ENCODE measurements around the gene TTC38.

The TTC38 gene

GRCh38 chr22:46278656-46279645, 11.1 kb downstream of the TTC38 start:
- no peak for DNase-seq (ENCODE audit: low spot score)

- no peak for DNase-seq (ENCODE audit: low spot score)
Observed at GRCh38 chr22:46280063-46280817, 12.4 kb downstream of the TTC38 start.

GRCh38 chr22:46280999-46281623, 13.3 kb downstream of the TTC38 start:
- no peak for DNase-seq (ENCODE audit: low spot score)

GRCh38 chr22:46281866-46282678, 14.3 kb downstream of the TTC38 start:
- DNase-seq (ENCODE audit: low spot score): no peak

- no peak for DNase-seq (ENCODE audit: low spot score)
Observed at GRCh38 chr22:46286006-46286405, 18.2 kb downstream of the TTC38 start.

- DNase-seq (ENCODE audit: low spot score): no peak
Observed at GRCh38 chr22:46286941-46287872, 19.4 kb downstream of the TTC38 start.

- DNase-seq (ENCODE audit: low spot score): no peak
Observed at GRCh38 chr22:46287873-46288751, 20.3 kb downstream of the TTC38 start.

GRCh38 chr22:46288846-46289243, 21.0 kb downstream of the TTC38 start:
- no peak for DNase-seq (ENCODE audit: low spot score)

- no peak for DNase-seq (ENCODE audit: low spot score)
Observed at GRCh38 chr22:46289244-46289891, 21.6 kb downstream of the TTC38 start.

- DNase-seq (ENCODE audit: low spot score): no peak
Observed at GRCh38 chr22:46290121-46290842, 22.5 kb downstream of the TTC38 start.

GRCh38 chr22:46290843-46291785, 23.3 kb downstream of the TTC38 start:
- DNase-seq (ENCODE audit: low spot score): no peak

GRCh38 chr22:46292173-46292572, 24.4 kb downstream of the TTC38 start:
- DNase-seq (ENCODE audit: low spot score): no peak

- no peak for DNase-seq (ENCODE audit: low spot score)
Observed at GRCh38 chr22:46292732-46293131, 24.9 kb downstream of the TTC38 start.

GRCh38 chr22:46293577-46294260, 25.9 kb downstream of the TTC38 start:
- no peak for DNase-seq (ENCODE audit: low spot score)

- DNase-seq (ENCODE audit: low spot score): no peak
Observed at GRCh38 chr22:46294784-46295183, 27.0 kb downstream of the TTC38 start.

- no peak for DNase-seq (ENCODE audit: low spot score)
Observed at GRCh38 chr22:46295277-46295971, 27.6 kb downstream of the TTC38 start.
